GM18870 (cell line): ENCODE data around the gene ACR.
"Not testable (repeated sequence)": the region's sequence is repeated elsewhere in the genome, so short reads cannot be mapped to it uniquely, and the experiment has no call there.

Experiments used
- ATAC-seq: cut with Tn5 transposase; IDR thresholded peaks from one replicate; pipeline ENCODE4 v1.9.1; 2021; ENCODE audit warnings: moderate library complexity; ENCODE audit not compliant: unreplicated experiment

The ACR gene

DNA sequence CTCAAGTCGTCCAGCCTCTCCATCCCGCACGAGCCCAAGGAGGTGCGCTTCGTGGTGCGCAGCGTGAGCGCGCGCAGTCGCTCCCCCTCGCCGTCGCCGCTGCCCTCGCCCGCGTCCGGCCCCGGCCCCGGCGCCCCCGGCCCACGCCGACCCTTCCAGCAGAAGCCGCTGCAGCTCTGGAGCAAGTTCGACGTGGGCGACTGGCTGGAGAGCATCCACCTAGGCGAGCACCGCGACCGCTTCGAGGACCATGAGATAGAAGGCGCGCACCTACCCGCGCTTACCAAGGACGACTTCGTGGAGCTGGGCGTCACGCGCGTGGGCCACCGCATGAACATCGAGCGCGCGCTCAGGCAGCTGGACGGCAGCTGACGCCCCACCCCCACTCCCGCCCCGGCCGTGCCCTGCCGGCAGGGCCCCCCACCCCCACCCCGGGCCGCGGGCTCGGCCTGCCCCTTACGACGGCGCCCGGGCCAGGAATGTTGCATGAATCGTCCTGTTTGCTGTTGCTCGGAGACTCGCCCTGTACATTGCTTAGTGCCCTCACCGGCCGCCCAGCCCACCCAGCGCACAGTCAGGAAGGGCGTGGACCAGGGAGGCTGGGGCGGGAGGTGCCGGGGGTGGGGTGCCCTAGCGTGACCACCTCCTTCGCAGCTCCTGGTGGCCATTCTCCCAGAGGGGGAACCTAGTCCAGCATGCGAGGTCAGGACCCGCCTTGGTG, 6.9 kb upstream of the ACR start:
- no peak for ATAC-seq

- no peak for ATAC-seq
Measured at GRCh38 chr22:50731811-50732624, 6.0 kb upstream of the ACR start.

DNA sequence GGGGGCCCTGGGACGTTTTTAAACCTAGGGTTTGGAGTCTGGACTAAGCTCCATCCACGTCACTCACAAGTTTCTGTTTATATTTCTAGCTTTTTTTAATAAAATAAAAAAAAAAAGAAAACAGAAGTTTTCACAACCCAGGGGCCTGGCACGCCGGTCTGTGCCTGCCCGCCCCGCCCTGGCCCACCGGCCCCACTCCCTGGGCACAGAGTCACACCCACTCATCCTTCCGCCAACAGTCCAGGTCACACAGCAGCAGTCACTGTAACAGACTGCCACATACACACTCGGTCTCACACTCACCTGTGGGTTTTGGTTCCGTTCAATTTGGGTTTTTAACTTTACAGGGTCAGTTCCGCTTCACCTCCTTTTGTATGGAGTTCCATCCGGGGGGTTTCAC, 5.3 kb upstream of the ACR start:
- no peak for ATAC-seq

DNA sequence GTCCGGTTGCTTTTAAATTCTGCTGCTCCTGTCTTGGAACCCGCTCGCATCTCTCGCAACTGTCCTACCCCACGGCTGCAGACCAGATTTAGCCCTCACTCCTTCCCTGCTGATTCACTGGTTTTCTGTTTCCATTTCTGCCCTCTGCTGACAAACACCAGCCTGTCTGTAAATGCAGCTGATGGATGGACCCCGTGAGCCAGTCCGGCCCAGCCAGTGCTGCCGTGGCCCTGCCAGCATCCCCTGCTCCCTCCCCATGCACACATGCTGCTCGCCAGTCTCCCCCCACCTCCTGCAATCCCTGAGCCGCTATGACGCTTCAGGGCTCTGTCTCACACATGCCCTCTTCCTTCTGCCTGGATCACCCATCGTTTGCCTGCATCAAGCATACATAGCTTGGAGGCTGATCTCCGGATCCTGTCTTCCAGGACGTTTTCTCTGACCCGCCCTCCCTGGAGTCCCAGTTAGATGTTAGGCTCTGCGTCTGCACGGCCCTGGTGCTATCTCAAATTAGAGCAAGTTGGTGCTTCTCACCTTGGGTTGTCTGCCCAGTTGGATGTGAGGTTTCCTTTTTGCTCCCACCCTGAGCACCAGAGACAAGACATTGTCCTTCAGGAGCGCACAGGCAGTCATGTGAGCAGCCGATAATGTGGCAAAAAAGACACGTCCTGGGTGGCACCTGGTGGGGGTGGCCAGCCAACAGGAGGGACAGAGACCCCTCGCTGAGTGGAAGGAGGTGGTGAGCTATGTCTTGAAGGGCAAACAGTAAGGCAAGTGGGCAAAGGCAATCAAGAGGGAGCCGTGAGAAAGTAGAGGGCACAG, 4.3 kb upstream of the ACR start:
- no peak for ATAC-seq

DNA sequence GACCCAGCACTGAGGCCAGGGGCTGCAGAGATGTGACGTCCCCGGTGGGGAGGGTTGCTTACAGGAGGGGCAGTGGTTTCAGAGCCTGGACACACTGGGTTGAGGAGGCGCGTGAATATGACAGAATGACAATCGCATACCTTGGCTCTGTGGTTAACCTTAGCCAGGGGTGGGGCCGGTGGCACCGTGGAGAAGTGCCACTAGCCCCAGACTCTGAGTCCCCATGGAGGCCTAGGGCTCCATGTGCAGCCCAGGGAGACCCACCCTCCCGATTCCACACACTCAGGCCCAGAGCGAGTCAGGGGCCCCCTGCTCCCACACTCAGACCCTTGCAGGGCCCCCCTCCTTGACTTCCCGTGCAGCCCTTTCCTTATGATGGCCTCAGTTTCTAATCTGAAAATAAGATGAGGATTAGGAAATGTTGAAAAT, 3.6 kb upstream of the ACR start:
- no peak for ATAC-seq

DNA sequence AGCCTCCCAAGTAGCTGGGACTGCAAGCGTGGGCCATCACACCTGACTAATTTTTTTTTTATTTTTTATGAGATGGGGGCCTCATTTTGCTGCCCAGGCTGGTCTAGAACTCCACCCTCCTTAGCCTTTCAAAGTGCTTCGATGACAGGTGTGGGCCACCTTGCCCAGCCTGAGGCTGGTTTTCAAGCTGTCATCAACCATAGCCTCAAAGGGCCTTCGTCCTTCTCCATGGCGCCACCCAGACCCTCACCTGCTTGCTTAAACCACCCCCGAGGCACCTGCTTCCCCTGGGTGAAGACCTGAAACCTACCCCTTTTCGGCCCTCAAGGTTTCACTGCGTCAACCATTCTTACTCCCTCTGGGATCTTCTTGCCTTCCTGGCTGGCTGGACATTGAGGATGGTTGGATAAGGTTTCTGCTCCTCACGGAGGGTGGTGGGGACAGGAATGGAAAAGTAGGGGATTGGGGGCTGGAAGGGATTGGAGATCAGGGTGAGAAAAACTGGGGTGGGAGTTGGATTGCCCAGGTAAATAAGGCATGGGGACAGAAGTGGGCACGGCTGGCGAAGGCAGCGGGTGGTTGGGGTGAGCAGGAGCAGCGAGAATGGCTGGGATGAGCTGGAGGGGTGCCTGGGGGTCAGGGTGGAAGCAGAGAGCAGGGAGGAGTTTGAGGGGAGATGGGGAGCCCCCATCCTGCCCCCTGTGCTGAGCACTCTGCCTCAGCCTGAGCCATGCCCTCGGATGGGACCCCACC, 2.8 kb upstream of the ACR start:
- no peak for ATAC-seq

DNA sequence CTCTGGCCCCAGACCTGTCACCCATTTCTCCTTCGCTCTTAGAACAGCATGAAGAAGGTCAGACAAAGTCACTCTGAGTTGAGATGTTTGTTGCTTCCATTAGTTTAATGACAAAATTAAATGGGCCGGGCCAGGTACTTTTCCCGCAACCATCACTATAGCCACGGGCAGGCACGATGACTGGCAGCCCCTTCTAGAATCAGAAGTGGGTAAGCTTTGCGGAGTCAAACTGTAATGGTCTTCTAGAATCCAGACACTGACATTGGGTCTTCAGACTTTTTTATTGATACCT, 2.3 kb upstream of the ACR start:
- ATAC-seq, result no peak

GRCh38 chr22:50738649-50739227, 734 bp downstream of the ACR start:
- ATAC-seq, result no peak

GRCh38 chr22:50739279-50739691, 1.3 kb downstream of the ACR start:
- ATAC-seq, result no peak

DNA sequence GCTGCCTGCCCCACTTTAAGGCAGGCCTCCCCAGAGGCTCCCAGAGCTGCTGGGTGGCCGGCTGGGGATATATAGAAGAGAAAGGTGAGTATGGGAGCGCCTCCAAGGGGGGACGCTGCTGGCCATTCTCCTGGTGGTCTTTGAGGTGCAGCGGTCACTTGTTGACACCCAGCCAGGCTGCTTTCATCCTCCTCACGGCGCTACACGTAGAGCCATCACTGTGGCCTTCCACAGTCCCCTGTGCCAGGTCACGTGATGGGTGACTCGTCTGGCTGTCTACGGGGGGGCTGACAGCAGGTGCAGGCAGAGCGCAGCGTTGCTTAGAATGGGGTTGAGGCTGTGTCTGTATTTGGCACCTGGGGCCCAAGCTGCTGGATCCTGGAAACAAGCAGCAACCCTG, 1.9 kb downstream of the ACR start:
- no peak for ATAC-seq

DNA sequence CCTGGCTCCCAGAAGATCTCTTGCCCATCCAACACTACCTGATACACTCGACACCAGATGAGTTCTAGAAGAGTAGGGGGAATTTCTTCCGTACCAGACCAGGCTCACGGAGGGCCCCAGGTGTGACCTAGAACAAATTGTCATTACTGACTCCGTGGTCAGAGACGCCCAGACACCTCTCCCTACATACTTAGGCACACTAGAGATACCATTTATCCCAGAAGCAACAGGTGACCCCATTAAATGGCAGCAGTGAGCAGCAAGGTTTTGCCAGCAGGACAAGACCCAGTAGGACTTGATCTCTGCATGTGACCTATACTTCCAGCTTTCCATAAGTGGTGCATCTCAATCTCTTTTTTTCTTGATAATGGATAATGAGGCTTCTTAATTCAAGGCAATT, 2.7 kb downstream of the ACR start:
- not testable (repeated sequence) for ATAC-seq

GRCh38 chr22:50744424-50744823, 6.4 kb downstream of the ACR start:
- ATAC-seq, result not testable (repeated sequence)

GRCh38 chr22:50747521-50747920, 9.5 kb downstream of the ACR start:
- not testable (repeated sequence) for ATAC-seq

GRCh38 chr22:50748630-50749029, 10.6 kb downstream of the ACR start:
- ATAC-seq, result not testable (repeated sequence)

DNA sequence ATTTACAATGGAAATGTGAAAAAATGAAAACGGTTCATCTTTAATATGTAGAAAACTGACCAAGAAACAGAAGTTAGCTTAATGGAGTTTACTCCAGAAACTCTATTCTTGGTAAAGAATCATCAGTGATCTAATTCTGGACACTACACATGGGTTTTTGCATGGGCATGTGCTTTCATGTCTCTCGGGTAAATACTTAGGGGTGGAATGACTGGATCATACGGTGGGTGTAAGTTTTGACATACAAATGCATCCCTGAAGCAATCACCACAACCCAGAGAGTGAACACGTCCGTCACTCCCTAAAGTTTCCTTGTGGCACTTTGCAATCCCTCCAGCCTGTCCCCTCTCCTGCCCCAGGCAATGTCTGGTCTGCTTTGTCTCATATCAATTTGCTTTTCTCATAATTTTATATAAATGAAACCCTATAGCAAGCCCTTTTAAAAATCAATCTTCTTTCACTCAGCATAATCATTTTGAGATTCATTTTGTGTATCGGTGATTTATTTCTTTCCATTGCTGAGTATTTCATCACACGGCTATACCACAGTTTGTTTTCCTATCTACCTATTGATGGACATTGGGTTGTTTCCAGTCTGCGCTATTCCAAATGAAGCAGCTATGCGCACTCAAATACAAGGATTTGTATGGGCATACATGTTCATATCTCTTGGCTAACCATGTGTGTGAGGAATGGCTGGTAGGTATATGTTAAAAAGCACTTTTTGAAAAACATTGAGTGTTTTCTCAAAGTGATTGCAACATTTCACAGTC, 11.5 kb downstream of the ACR start:
- not testable (repeated sequence) for ATAC-seq

DNA sequence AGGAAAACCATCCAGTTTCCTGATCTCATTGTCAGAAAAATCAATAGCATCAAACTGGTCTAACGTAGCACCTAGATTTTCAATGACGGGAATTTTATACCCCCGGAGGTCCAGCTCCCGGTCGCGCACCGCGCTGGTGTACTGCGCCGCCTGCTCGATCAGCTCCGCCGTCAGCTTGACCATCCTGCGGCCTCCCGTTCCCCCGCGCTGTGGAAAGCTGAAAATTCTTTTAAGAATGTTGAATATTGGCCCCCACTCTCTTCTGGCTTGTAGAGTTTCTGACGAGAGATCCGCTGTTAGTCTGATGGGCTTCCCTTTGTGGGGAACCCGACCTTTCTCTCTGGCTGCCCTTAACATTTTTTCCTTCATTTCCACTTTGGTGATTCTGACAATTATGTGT, 17.2 kb downstream of the ACR start:
- ATAC-seq, result not testable (repeated sequence)

GRCh38 chr22:50756406-50756805, 18.4 kb downstream of the ACR start:
- not testable (repeated sequence) for ATAC-seq

GRCh38 chr22:50756949-50757491, 19.0 kb downstream of the ACR start:
- ATAC-seq, result not testable (repeated sequence)

- not testable (repeated sequence) for ATAC-seq
Measured at GRCh38 chr22:50759597-50760341, 21.8 kb downstream of the ACR start.
